Measurements from ENCODE around the gene ANAPC5.

DNA sequence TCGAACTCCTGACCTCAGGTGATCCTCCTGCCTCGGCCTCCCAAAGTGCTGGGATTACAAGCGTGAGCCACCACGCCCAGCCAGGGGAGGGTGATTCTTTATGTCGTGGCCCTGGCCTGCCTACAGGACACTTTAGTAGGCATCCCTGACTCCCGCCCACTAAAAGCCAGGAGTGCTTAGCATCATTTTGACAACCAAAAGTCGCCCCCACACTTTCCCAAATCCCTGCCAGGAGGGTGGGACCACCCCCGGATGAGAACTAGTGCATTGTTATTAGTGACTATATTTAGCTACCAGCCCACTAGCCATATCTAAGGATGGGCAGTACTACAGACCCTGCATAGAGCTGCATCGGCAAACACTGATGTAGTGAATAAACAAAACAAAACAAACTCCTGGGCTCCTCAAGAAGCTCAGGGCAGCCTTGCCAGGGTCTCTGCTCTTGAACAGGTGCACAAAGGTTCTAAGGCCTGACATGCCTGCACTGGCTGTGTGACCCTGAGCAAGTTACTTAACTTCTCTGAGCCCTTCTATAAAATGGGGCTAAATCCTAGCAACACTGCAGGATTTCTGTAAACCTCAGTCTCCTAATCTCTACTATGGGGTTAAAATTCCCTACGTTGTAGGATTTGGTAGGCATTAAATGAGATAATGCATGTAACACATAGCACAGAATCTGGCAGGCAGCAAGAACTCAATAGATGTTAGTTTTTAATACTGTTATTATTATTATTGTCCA, 57.9 kb downstream of the ANAPC5 start:
- TF ChIP-seq, protein P1, sequence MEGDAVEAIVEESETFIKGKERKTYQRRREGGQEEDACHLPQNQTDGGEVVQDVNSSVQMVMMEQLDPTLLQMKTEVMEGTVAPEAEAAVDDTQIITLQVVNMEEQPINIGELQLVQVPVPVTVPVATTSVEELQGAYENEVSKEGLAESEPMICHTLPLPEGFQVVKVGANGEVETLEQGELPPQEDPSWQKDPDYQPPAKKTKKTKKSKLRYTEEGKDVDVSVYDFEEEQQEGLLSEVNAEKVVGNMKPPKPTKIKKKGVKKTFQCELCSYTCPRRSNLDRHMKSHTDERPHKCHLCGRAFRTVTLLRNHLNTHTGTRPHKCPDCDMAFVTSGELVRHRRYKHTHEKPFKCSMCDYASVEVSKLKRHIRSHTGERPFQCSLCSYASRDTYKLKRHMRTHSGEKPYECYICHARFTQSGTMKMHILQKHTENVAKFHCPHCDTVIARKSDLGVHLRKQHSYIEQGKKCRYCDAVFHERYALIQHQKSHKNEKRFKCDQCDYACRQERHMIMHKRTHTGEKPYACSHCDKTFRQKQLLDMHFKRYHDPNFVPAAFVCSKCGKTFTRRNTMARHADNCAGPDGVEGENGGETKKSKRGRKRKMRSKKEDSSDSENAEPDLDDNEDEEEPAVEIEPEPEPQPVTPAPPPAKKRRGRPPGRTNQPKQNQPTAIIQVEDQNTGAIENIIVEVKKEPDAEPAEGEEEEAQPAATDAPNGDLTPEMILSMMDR (IDR thresholded peaks at IDR 0.05): no peak
- TF ChIP-seq POLR2A (IDR thresholded peaks at IDR 0.05): no peak

Measured in Peyer's patch (tissue), 4 donors.